ENCODE data around the gene DENND2D.

Gene DENND2D

DNA sequence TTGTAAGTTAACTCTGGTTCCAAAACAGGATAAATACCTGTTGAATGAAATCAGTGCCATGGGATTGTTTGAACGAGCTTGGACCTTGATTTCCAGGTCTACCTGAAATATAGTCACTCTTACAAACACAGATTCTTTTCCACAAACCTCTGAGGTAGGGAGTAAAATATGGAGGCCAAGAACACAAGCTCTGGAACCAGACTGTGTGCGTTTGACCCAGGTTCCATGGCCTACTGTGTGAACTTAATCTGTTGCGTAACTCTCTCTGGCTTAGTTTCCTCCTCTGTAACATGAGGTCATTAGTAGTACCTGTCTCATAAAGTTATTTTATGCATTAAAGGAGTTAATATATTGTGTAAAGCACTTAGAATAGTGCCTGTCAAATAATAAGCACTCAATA, 25.1 kb downstream of the DENND2D start:
- Histone ChIP-seq H4K20me1 (ENCODE audit: control insufficient read depth, insufficient read depth, low read depth, low read length) (no peaks in the 10 kb centered on the region), H3K27me3 (ENCODE audit: control insufficient read depth, low read length) (no peaks in the 10 kb centered on the region), H3K79me2 (ENCODE audit: control insufficient read depth, low read length) (no peaks in the 10 kb centered on the region), H3K4me2 (ENCODE audit: low read length) (no peak overlapping the region), H3F3A (ENCODE audit: control insufficient read depth, insufficient read depth) (0 out of 2 replicates have a peak, but pooled peaks cover 3% of the 10 kb centered on the region), H3K4me1 (ENCODE audit: control insufficient read depth, low read length) (peaks cover 12% of the 10 kb centered on the region), H3K27ac (ENCODE audit: low read depth, low read length) (no peak overlapping the region), H3K4me3 (ENCODE audit: low read length) (no peak overlapping the region), H3K9me3 (ENCODE audit: control insufficient read depth, insufficient read depth, low read length) (no peaks in the 10 kb centered on the region), H3K9me2 (replicated peaks; ENCODE audit: control insufficient read depth, low read length) (no peaks in the 10 kb centered on the region), H3K36me3 (ENCODE audit: control insufficient read depth, low read length) (peaks cover 88% of the 10 kb centered on the region)
- TF ChIP-seq EZH2phosphoT487 (IDR thresholded peaks at IDR 0.05; ENCODE audit: borderline replicate concordance, low read length) (no peak), CTCF (IDR thresholded peaks at IDR 0.05; ENCODE audit: low read depth, low read length, poor library complexity, severe bottlenecking) (no peak)

DNA sequence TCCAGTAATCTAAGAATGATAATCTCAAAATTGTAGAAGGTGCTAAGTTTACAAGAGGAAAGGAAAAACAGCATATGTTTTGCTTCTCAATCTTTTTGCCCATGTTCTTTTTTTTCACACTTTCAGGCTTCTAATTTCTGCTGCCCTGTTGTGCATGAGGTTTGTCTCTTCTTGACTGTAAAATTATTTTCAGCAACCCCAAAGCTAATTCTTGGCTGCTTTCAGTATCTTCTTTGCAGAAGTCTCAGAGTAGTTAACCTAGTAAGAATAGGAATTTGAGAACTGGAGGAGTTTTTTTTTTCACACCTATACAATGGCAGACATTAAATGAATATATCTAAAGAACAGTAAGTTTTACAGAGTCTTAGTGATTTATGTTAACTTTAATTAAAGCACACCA, 26.4 kb downstream of the DENND2D start:
- H3K9me2 ChIP-seq (replicated peaks; ENCODE audit: control insufficient read depth, low read length): no peaks in the 10 kb centered on the region
- H3K27me3 ChIP-seq (ENCODE audit: control insufficient read depth, low read length): no peaks in the 10 kb centered on the region
- H3K9me3 ChIP-seq (ENCODE audit: control insufficient read depth, insufficient read depth, low read length): no peaks in the 10 kb centered on the region
- no peak overlapping the region for H3K4me2 ChIP-seq (ENCODE audit: low read length)
- H3K4me3 ChIP-seq (ENCODE audit: low read length): no peak overlapping the region
- H3K4me1 ChIP-seq (ENCODE audit: control insufficient read depth, low read length): peaks cover 12% of the 10 kb centered on the region
- H4K20me1 ChIP-seq (ENCODE audit: control insufficient read depth, insufficient read depth, low read depth, low read length): no peaks in the 10 kb centered on the region
- no peaks in the 10 kb centered on the region for H3K79me2 ChIP-seq (ENCODE audit: control insufficient read depth, low read length)
- peaks cover 90% of the 10 kb centered on the region for H3K36me3 ChIP-seq (ENCODE audit: control insufficient read depth, low read length)
- H3K27ac ChIP-seq (ENCODE audit: low read depth, low read length): no peak overlapping the region
- no peak for TF ChIP-seq EZH2phosphoT487 (IDR thresholded peaks at IDR 0.05; ENCODE audit: borderline replicate concordance, low read length)
- no peak for TF ChIP-seq CTCF (IDR thresholded peaks at IDR 0.05; ENCODE audit: low read depth, low read length, poor library complexity, severe bottlenecking)
- 0 out of 2 replicates have a peak, but pooled peaks cover 3% of the 10 kb centered on the region for H3F3A ChIP-seq (ENCODE audit: control insufficient read depth, insufficient read depth)

DNA sequence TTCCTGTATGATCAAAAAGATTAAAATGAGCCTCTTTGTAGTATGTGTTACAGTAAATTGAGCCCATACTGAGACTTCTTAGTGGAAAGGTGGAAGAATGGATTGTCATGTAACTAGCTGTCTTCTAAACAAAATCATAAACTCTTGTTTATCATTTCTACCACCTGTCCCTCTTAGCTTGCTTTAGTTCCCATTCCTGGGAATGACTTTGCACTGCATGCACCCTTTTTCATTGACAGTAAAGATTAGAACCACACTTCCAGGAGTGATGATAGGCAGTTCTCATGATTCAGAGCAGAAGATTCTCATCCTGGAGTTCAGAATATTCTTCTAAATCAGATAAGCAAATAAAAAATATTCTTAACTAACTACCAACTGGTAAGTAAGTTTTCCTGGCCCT, 28.0 kb downstream of the DENND2D start:
- no peaks in the 10 kb centered on the region for H3K9me2 ChIP-seq (replicated peaks; ENCODE audit: control insufficient read depth, low read length)
- no peak overlapping the region for H3K27ac ChIP-seq (ENCODE audit: low read depth, low read length)
- H4K20me1 ChIP-seq (ENCODE audit: control insufficient read depth, insufficient read depth, low read depth, low read length): no peaks in the 10 kb centered on the region
- no peak overlapping the region for H3K4me2 ChIP-seq (ENCODE audit: low read length)
- peaks cover 12% of the 10 kb centered on the region for H3K4me1 ChIP-seq (ENCODE audit: control insufficient read depth, low read length)
- H3K9me3 ChIP-seq (ENCODE audit: control insufficient read depth, insufficient read depth, low read length): no peaks in the 10 kb centered on the region
- no peaks in the 10 kb centered on the region for H3K27me3 ChIP-seq (ENCODE audit: control insufficient read depth, low read length)
- TF ChIP-seq CTCF (IDR thresholded peaks at IDR 0.05; ENCODE audit: low read depth, low read length, poor library complexity, severe bottlenecking) (no peak), EZH2phosphoT487 (IDR thresholded peaks at IDR 0.05; ENCODE audit: borderline replicate concordance, low read length) (no peak)
- H3K4me3 ChIP-seq (ENCODE audit: low read length): no peak overlapping the region
- H3K79me2 ChIP-seq (ENCODE audit: control insufficient read depth, low read length): no peaks in the 10 kb centered on the region
- H3F3A ChIP-seq (ENCODE audit: control insufficient read depth, insufficient read depth): 0 out of 2 replicates have a peak, but pooled peaks cover 3% of the 10 kb centered on the region
- H3K36me3 ChIP-seq (ENCODE audit: control insufficient read depth, low read length): peaks cover 90% of the 10 kb centered on the region
